Activated CD4-positive, alpha-beta T cell treated with anti-CD3 and anti-CD28 coated beads for 1 hour (primary cell): ENCODE results near the gene CCDC182.

Experiments
- DNase-seq: peaks from one replicate; pipeline ENCODE4 v3.0.0-alpha.2; 2020

The CCDC182 gene

DNA sequence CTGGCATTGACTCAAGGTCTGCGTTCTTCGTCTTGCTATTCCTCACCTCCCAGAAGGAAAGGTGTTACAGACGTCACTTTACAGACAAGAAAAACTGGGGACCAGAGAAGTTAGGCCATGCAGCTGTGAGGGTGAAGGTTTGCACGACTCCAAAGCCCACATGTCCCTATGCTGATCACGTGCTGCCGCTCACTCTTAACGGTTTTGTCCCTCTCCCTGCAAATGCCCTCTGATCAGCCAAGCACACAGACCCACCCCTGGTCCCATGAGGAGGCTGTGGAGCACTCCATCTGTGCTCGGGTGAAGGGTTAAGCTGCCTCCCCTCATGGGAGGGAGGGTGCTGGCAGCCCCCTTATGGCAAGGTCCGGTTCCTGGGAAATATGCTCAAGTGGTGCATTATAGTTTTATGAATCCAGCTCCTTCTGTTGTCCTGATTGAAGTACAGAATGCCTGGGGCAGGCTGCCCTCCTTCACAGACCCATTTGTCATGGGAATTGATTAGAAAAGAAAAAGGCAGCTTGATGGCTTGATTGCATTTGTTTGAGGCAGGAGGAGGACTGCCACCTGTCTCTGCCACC, 18.8 kb downstream of the CCDC182 start:
- no peak for DNase-seq

GRCh38 chr17:57724729-57725125, 20.4 kb downstream of the CCDC182 start:
- no peak for DNase-seq

- no peak for DNase-seq
Observed at GRCh38 chr17:57724026-57724728, 20.9 kb downstream of the CCDC182 start.

GRCh38 chr17:57723427-57724025, 21.6 kb downstream of the CCDC182 start:
- DNase-seq: no peak

DNA sequence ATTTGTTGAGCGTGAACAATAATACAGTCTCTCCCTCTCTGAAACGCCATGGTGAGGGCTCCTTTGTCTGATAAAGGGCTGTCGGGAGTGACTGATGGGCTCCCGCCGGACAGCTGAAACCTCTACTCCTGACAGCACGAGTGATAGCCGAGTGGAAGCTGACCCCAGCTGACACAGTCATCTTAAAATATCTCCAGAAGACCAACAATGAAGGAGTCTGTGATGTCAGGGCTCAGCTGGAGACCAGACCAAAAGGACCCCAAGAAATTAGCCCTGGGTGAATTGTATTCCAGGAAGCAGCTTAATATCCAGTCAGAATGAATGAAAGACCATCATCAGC, 22.4 kb downstream of the CCDC182 start:
- no peak for DNase-seq

DNA sequence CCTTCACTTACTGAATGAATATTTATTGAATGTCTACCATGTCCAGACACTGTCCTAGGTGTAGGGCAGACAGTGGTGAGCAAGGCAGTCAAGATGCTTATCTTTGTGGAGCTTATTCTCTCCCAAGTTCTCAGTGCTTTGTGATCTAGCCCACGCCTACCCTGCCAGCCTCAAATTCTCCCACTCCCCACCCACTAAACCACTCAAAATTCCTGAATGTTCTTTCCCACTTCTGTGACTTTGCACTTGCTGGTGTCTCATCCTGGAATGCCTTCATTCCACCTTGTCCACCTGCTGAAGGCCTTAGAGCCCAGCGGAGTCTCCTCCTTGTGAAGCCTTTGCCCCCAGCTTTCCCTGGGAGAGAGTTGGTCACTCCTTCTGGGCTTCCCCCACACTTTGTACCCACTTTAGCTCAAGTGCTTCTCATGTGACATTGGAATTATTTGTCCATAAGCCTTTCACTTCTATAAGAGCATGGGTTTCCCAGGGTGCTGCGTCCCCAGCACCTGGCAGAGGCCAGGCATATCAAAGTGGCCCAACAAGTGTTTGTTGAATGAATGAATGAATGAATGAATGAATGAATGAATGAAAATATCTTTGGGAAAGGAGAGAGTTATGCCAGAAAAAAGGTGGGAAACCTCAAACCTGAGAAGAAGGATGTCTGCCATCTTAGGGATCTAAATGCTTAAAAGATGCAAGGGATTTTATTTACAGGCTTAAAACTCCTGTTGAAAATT, 23.0 kb downstream of the CCDC182 start:
- DNase-seq: no peak

DNA sequence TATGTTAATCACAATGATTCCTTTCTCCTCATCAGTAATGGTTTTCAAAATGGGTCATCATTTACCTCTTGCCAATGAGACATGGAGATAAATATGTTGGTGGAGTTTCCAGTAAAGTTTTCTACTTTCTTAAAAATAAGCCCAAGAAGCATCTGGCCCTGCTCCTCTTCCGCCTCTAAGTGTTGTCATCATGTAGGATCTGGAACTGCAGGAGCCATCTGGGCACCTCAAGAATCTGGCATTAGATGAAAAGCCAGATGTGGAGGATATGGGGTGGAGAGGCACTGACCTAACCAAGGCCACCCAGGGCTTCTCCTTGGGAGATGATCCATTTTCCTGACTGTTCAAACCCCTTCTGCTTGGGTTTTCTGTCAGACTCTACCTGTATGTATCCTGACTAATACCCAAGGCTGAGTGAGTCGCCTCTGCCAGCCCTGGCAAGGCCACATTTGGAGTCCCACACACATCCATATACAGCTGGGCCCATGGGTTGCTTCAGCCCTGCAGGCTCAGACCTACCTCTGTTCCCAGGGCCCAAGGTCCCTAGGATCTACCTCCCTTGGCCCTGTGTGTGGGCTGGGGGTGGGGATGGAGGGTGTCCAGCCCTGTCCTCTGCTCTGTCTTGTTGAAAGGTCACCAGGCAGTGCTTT, 24.6 kb downstream of the CCDC182 start:
- DNase-seq: no peak

DNA sequence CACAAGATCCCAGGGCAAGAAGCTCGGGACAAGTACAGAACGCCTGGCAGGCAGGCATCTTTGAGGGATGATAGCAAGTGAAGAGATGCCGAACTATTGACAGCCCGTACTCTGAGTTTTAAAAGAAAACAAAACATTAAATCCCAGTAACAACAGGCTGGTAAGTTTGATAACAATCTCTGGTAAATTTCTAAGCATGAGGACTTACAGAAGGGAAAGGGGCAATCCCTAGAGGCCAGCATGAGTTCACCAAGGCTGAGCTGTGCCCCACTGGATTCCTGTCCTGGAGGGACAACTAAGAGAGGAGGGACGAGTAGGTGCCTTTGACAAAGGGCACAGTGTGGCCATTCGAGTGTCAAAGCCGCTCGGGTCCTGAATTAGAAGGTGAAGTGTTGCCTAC, 26.2 kb downstream of the CCDC182 start:
- DNase-seq: no peak

- DNase-seq: no peak
Observed at GRCh38 chr17:57715981-57716380, 29.1 kb downstream of the CCDC182 start.

- no peak for DNase-seq
Observed at GRCh38 chr17:57714665-57715180, 30.4 kb downstream of the CCDC182 start.

- DNase-seq: no peak
Observed at GRCh38 chr17:57713140-57713539, 32.0 kb downstream of the CCDC182 start.

DNA sequence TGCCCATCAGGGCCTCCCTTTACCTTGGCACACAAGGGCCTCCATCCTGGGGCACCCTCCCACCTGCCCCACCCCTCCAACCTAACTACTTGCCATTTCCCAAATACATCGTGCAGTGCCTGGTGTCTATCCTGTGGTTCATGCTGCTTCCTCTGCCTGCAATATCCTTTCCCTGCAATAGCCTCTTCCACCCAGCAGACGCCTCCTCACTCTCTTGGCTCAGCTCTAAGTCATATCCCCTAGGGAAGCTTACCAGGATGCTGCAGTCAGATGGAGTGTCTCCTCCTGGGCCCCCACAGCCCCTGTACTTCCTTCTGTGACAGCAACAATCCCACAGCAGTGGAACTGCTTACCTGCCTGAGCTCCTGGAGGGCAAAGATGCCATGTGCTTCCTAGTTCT, 36.7 kb downstream of the CCDC182 start:
- no peak for DNase-seq

- DNase-seq: no peak
Observed at GRCh38 chr17:57707892-57708291, 37.2 kb downstream of the CCDC182 start.

- no peak for DNase-seq
Observed at GRCh38 chr17:57706761-57707160, 38.3 kb downstream of the CCDC182 start.

DNA sequence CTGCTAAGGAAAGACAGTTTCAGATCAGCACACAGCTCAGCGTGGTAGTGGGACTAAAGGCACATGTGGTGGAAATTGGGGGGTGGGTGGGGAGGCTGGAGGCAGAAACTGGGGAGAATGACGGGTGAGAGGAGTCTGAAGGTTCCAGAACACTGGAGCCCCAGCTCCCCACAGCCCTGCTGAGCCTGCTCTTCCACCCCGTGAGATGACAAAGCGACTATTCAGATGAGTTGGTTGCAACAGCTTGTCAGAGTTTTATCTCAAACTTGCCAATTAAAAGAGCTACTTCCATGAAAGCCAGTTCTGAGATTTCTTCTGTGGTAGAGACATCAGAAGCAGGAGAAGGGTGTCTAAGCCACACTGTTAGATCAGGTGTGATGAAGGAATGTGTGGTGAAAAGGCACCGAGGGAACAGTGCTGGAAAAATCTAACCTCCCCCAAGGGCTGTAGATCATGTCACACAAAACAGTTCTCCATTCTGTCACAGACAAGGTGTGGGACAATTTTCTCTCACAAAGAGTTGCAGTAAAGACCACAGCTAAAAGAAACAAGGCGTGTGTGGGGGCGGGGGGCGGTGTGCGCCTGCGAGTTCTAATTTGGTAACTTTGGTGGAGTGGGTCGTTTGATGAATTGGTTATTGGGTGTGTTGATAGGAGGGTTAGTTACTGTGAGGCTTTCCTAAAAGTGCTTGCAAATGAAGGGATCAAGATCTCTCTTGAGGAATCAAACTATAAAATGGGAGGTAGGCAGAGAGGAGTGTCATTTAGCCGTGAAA, 39.0 kb downstream of the CCDC182 start:
- DNase-seq: no peak

- DNase-seq: no peak
Observed at GRCh38 chr17:57704448-57704847, 40.7 kb downstream of the CCDC182 start.

GRCh38 chr17:57703273-57703672, 41.8 kb downstream of the CCDC182 start:
- DNase-seq: no peak

GRCh38 chr17:57701124-57701523, 44.0 kb downstream of the CCDC182 start:
- no peak for DNase-seq

DNA sequence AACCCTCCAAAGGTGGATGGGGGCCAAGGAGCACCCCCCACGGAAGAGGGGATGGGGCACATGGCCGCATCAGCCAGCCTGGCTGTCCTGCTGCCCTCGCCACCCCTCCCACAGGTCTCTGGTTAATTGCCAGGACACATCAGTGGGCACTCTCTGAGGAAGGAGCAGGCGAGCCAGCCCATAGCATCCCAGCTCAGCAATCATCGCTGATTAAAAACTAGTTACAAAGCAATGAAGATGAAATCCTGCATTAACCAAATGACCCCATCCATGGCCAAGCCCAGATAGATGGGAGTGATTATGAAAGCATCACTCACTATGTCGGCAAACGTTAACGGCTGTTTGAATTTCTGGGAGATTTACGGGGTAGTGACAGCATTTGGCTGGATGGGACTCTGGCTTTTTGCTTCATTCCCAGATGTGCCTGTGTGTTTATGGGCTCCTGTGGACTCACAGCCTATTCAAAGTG, 45.3 kb downstream of the CCDC182 start:
- DNase-seq: no peak

DNA sequence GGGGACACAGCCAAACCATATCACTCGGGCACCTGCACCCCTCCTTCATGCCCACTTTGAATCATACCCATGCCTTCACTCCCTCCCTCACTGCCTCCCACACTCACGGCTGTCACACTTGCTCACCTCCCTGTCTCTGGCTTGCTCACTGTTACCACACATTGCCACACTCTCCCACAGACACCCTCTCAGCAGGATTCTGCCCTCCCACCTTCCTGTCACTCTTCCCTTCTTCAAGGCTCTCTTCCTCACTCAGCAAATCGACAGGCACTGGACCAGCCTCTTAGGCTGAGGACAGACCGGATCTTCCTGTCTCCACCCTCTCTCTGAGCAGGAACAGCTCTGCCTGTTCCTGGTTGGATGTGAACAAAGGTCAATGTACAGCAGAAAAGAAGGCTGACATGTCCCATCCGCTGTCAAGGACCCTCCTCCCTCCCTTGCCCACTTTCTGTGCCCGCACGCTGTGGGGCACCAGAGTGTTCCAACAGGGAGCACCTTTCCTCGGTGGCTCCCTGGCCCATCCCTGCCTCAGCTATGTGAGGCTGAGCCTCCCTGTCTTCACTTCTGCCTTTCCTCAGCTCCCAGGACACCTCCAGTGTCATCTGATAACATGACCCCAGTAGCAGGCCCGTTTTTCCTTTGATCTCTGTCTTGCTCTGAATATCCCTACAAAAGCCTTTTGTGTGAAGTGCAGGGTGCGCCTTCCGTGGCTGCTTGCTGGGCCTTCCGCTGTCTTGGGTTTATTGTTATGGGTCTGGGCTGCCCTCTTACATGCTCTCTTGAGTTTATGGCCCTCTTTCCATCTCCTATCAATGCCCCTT, 47.0 kb downstream of the CCDC182 start:
- DNase-seq: no peak

- DNase-seq: no peak
Observed at GRCh38 chr17:57697197-57697596, 47.9 kb downstream of the CCDC182 start.
